Adrenal gland (tissue), 5 donors: ENCODE results near the gene TBPL2.

ENCODE experiments used
- CTCF ChIP-seq, 6 experiments: fragments of 450-650 bp in 4 of 6; fragments of 200-600 bp in 2 of 6; sonication (generic) in 1 of 6; IDR thresholded peaks; 1 replicate in 5 of 6; 2 replicates in 1 of 6; pipeline versions ENCODE4 v1.5.1 to v1.8.0; 2016 to 2021; ENCODE audit warnings: antibody characterized with exemption in 6 of 6, mild to moderate bottlenecking in 2 of 6, moderate library complexity in 1 of 6
- POLR2A ChIP-seq, 2 donors: fragments of 450-650 bp; IDR thresholded peaks; one replicate each; pipeline ENCODE4 v1.6.1; 2017; ENCODE audit warnings: antibody characterized with exemption in 2 of 2, mild to moderate bottlenecking in 2 of 2, moderate library complexity in 1 of 2
- donor health status: DM: no; HTN: no; CAD: no.

GRCh38 chr14:55434805-55435174 lies 5.6 kb downstream of the TBPL2 start:
- no peak for TF ChIP-seq POLR2A (IDR thresholded peaks at IDR 0.05)
- TF ChIP-seq CTCF (IDR thresholded peaks at IDR 0.05), result no peak
